NB4 (cell line): ENCODE data around the gene CPLX1.

ENCODE experiments used
- CTCF ChIP-seq: IDR thresholded peaks from one replicate; pipeline ENCODE4 v1.5.1; 2012; ENCODE audit warnings: low read depth, low read length
- POLR2A ChIP-seq: IDR thresholded peaks from 2 replicates; pipeline ENCODE4 v1.6.1; 2011; ENCODE audit warnings: mild to moderate bottlenecking; ENCODE audit not compliant: insufficient read length; ENCODE audit errors: extremely low read depth

GRCh38 chr4:803884-804283 is 22.0 kb downstream of the CPLX1 start:
- TF ChIP-seq CTCF (no peak), POLR2A (no peak)
